Activated CD8-positive, alpha-beta memory T cell treated with anti-CD3 and anti-CD28 coated beads for 4 hours (primary cell): ENCODE measurements around the gene FAM234A.

Source experiments
- DNase-seq, 2 donors: peaks; one replicate each; pipeline ENCODE4 v3.0.0-alpha.2; 2020; ENCODE audit warnings: low read depth in 2 of 2

FAM234A gene

DNA sequence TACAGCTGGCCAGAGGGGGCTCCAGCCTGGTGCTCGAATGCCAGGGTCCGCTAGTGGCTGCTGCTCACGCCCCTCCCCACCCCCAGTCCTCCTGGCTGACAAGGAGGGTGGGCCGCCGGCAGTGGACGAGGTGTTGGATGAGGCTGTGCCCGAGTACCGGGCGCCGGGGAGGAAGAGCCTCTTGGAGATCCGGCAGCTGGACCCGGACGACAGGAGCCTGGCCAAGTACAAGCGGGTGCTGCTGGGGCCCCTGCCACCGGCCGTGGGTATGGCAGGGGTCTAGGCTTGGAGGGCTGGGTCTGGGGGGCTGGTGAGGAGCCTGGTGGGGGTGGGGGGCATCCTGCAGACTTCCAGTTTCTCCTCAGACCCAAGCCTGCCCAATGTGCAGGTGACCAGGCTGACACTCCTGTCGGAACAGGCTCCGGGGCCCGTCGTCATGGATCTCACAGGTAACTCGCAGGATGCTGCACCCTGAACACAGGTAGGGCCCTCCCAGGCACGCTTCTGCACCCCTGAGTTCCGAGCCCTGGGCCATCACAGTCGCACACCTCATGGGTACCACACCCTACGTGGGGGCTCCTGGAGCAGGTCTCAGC lies 47.1 kb downstream of the FAM234A start:
- DNase-seq, result no peak

DNA sequence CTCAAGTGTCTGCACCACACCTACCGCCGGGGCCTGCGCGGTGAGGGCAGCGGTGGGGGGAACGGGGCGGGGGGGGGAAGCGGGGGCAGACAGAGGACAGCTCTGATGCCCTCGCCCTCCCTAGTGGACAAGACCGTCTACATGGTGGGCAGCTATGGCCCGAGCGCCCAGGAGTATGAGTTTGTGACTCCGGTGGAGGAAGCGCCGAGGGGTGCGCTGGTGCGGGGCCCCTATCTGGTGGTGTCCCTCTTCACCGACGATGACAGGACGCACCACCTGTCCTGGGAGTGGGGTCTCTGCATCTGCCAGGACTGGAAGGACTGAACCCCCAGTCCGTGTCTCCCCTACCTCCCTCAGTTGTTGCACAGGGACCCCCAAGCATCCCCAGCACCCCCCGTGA lies 47.9 kb downstream of the FAM234A start:
- no peak for DNase-seq

DNA sequence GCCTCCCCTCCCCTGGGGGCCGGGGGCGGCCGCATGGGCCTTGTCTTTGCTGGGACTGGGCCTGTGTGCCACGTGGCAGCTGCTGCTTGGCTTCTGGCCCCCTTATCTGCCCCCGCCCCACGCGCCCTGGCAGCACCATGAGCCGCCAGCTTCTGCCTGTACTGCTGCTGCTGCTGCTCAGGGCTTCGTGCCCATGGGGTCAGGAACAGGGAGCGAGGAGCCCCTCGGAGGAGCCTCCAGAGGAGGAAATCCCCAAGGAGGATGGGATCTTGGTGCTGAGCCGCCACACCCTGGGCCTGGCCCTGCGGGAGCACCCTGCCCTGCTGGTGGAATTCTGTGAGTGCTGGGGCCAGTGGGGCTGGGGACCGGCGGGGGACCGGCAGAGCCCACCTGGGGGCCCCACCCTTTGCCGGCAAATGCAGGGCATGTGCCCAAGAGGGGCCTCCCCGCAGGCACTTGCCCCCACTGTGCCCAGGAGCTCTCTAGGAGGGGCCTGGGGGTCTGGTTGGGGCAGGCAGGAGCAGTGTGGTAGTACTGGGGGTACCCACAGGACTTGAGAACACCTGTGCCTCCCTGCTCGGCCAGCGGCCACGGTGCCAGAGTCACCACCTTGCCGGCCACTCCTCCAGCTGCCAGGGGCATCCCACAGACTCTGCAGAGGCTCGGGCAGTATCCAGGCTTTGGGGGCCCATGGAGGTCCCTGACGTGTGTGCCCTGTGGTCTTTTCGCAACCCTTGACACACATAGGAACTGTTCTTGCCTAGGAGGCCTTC lies 48.6 kb downstream of the FAM234A start, which contains the start of gene PDIA2:
TSS of gene PDIA2 (plus strand) at position 132 of the 773 bp plus-strand sequence. CDS start at position 138, 6 bp downstream.
- no peak for DNase-seq

DNA sequence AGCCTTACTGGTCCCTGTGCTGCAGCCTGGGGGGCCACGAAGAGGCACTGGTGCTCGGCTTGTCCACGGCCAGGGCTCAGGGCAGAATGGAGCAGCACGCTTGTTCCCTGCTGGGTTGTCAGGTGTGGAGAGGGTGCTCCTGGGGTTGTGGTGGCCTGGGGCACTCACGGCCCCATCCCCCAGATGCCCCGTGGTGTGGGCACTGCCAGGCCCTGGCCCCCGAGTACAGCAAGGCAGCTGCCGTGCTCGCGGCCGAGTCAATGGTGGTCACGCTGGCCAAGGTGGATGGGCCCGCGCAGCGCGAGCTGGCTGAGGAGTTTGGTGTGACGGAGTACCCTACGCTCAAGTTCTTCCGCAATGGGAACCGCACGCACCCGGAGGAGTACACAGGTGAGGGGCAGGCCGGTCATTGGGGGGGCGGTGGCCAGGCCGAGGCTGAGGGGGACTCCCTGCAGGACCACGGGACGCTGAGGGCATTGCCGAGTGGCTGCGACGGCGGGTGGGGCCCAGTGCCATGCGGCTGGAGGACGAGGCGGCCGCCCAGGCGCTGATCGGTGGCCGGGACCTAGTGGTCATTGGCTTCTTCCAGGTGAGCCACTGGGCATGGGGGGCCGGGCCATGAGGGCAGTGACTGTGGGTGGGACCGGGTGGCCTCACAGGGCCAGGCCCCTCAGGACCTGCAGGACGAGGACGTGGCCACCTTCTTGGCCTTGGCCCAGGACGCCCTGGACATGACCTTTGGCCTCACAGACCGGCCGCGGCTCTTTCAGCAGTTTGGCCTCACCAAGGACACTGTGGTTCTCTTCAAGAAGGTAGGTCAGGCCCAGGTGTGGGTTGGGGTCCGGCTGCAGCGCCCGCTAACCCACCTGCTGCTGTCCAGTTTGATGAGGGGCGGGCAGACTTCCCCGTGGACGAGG lies 49.8 kb downstream of the FAM234A start:
- no peak for DNase-seq

DNA sequence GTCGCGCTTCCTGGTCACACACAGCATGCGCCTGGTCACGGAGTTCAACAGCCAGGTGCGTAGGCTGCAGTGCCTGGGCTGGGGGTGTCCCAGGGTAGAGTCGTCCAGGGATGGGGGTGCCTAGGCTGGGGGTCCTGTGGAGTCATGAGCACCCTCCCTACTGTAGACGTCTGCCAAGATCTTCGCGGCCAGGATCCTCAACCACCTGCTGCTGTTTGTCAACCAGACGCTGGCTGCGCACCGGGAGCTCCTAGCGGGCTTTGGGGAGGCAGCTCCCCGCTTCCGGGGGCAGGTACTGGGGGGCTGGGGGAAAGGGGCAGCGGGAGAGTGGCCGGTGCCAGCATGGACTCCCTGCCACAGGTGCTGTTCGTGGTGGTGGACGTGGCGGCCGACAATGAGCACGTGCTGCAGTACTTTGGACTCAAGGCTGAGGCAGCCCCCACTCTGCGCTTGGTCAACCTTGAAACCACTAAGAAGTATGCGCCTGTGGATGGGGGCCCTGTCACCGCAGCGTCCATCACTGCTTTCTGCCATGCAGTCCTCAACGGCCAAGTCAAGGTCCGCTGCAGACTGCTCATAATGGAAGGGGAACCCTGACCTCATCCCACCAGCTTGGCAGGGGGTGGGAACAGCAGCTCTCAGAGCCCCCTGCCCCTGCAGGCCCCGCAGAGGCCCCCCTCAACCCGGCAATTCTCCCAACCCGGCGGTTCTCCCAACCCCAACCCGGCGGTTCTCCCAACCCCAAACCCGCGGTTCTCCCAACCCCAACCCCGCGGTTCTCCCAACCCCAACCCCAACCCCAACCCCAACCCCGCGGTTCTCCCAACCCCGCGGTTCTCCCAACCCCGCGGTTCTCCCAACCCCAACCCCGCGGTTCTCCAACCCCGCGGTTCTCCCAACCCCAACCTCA lies 50.8 kb downstream of the FAM234A start:
- no peak for DNase-seq

DNA sequence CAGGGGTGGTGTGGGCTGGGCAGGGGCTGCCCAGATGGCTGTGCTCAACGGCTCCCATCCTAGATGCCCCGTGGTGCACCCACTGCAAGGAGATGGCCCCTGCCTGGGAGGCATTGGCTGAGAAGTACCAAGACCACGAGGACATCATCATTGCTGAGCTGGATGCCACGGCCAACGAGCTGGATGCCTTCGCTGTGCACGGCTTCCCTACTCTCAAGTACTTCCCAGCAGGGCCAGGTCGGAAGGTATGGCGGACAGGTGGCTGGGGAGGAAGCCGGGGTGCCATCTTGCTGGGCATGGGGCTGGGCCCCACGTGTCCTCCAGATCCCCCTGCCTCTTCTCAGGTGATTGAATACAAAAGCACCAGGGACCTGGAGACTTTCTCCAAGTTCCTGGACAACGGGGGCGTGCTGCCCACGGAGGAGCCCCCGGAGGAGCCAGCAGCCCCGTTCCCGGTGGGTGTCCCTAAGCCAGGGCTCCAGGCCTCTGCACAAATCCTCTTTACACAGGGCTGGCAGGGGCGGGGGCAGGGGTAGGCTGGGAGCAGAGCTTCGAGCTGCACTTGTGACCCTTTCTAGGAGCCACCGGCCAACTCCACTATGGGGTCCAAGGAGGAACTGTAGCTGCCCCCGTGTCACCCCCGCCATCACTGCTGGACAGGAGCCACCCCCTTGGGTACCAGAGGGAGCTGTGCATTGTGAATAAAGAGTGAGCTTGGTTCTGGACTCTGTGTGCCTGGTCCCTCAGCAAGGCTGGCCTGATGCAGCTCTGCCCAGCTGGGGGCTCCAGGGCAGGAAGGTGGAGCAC lies 52.1 kb downstream of the FAM234A start:
- no peak for DNase-seq

DNA sequence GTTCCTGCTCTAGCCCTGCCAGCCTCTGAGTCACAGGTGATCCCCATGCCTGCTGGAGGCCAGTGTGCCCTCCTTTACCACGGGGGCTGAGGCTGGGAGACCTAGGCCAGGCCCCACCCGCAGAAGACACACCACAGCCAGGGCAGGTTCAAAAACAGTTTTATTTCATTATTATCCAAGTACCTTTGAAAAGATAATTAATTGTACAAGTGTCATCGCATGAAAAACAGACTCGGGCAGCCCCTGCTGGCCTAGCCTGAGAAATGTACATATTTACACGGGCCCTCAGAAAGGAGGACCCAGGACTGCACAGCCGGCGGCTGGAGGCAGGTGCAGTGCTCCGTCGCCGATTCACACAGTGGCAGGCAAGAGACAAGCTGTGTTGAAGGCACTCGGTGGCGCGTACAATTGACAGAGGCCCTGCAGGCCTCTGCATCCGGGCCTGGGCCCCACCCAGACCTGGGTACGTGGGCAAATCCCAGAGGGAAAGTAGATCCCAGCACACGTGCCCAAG lies 52.7 kb downstream of the FAM234A start:
- no peak for DNase-seq

DNA sequence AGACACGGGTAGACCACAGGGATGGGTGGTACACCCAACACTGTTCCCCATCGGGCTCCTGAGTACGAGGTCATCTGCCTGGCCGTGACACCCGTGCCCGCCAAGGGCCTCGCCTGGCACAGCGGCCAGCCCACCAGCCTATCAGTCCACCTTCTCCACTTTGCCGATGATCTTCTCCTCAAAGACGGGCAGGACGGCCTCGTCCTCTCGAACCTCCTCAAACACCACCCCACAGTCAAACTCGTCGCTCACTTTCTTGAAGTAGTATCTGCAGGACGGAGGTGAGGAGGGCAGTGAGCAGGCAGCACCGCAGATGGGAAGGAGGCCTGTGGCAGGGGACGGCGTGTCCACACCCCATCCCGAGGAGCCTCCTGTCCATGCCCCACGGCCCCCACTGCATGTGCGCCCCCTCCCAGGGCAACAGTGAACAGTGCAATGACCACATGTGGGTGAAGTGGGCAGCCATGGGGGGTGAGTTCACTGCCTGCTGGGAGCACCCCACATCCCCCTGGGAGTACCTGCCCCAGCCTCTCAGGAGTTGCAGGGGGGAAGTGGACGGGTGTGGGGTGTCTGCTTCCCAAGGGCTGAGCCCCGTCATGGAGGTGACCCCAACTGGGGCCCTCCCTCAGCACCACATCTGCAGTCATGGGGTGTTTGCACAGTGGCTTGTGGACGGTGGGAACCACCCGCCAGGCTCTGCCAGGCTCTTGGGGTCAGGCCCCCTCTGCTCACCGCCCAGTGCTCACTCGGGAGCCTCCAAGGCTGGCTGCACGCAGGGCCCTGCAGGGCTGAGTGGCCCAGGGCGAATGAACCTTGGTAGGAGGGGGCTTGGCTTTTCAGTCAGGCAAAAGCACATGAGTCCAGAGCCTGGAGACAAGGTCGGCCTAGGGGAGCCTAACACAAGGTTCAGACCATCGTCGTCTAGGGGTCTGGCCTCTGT lies 53.6 kb downstream of the FAM234A start:
- no peak for DNase-seq

DNA sequence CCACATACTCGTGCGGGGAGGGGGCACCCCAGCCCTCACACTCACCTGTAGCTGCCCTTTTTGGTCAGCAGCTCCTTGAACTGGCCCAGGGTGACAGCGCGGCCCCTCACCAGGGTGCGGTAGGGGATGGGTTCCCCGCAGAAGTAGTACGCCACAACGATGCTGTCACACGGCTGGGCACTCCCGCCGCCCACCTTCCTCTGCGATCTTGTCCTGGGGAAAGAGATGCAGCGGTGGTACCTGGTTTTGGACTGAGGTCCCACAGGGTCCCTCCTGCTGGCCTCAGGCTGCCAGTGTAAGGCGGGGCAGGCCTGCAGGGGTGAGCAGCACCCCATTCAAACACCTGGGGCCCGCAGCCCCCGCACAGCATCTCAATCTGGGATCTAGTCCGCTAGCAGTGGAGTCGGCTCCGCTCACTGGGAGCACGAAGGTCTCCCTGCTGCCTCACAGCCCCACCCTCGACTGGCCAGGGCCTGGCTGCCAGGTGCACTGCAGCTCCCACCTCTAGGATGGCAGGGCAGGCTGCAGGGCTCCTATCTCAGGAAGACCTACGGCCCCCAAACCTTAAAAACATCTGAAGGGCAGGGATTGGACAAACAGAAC lies 54.9 kb downstream of the FAM234A start:
- no peak for DNase-seq

DNA sequence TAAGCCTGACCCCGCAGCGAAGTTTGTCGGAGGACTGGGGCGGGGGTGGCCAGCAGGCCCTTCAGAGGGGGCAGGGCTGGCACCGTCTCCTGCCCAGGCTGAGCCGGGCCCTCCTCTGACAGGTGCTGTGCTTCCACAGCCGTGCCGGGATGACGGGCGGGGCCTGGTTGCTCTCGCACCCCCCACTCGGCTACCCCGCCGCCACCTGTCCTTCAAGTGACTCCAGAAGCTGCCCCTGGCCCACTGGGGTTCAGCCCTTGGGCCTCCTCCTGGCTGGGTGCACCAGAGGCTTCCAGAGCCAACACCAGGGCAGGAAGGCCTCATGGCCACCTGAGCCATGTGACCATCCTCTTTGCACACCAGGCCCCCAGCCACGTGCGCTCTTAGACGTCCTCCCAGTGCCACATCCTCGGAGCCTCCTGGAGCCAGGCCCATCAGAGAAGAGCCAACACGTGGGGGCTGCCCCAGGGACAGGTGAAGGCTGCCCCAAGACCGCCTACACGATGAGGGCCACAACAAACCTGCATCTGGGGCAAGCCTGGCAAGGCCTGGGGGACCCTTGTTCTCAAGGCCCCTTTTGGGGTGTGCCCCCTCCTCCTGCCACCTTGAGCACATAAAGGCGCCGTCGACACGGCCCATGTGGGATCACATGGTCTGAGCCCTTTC lies 55.5 kb downstream of the FAM234A start:
- DNase-seq, result no peak

DNA sequence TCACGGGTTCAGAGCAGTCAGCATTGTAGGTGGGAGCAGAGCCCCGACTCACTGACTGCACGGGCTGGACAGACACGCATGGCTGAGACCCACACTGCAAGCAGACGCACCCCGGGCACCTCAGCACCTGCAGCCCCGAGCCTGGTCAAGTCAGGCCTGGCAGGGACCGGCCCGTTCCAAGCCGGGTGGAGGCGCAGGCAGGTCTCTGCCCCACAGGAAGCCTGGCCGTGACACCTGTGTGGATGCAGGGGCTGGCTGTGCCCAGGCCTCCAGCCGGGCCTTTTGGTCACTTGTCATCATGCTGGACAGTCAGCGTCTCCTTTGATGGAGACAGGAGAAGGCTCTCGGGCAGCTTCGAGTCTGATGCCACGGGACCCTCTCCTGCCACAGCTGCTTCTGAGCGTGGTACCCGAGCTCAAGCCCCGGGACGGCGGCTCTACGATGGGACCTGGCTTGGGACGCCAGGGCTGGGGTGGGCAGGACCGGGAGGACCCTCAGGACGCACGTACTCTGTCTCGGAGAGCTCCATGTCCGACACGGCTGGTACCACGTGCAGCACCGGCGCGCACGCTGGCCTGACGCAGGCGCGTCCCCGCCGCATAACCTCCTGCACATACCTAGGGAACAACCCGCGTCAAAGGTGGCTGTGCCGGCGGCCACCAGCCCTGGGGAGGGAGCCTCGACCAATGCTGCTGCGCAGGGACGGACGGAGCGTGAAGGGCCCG lies 56.2 kb downstream of the FAM234A start:
- DNase-seq, result no peak

DNA sequence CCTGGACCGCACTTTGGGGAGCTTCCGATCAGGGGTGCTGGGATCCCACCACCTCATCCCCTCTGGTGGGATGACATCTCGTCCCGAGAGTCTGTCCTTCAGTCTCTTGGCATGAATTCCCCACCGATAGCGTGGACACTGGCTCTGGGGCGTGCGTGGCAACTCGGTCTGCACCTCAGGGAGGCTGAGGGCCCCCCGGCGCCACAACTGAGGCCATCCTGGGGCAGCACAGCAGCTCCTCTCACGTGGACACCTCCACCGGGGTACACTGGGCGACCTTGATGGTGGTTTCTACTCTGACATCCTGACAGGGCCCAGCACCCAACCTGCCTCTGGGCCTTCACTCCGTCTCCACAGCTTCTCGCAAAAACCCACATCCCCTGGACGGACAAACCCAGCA lies 56.9 kb downstream of the FAM234A start:
- DNase-seq, result no peak

DNA sequence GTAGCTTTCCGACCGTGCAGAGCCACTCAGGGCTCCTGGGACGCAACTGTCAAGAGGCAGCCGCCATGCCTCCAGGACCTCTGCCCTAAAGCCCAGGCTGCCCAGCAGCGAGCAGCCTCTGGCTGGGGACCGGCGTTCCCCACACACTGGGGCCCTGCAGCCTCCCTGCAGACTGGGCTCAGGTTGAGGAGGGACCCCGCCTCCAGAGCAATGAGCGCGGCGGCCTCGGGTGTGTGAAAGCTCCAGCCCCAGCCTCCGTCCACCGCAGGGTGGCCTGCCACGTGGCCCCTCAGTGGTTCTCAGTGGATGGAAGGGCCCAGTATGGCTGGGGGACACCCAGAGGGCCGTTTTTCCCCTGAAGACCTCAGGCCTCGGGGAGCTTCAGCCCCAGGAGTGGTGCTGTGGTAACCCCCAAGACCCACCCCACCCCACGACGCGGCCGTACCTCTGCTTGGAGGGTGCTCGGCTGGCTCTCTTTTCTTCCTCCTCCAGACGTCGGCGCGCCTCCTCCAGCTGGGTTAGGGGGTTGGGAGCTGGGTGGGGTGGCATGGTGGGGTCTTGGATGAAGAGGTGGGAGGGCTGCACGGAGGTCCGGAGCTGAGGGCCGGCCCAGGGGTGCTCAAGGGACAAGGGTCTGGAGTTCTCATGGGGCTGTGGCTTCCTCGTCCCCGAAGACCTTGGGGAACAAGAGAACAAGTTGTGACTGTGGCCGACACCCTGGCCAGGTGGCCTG lies 58.6 kb downstream of the FAM234A start:
- DNase-seq, result no peak

DNA sequence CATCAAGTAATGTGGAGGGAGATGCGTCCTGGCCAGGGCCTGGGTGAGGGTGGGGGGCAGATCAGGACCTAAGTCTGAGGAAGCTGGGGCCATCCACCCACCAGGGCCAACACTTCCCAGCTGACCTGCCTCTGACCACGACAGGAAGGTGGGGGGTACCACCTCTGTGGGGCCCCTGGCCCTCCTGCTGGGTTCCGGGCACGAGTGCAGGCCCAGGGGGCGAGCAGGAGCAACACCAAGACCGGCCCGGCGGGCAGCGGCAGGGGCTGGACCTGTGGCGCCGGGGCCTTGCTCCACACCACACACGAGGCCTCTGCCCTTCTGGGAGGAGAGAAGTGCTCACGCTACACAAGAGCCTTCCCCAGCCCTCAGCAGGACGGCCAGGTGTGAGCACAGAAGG lies 61.7 kb downstream of the FAM234A start:
- DNase-seq, result no peak

DNA sequence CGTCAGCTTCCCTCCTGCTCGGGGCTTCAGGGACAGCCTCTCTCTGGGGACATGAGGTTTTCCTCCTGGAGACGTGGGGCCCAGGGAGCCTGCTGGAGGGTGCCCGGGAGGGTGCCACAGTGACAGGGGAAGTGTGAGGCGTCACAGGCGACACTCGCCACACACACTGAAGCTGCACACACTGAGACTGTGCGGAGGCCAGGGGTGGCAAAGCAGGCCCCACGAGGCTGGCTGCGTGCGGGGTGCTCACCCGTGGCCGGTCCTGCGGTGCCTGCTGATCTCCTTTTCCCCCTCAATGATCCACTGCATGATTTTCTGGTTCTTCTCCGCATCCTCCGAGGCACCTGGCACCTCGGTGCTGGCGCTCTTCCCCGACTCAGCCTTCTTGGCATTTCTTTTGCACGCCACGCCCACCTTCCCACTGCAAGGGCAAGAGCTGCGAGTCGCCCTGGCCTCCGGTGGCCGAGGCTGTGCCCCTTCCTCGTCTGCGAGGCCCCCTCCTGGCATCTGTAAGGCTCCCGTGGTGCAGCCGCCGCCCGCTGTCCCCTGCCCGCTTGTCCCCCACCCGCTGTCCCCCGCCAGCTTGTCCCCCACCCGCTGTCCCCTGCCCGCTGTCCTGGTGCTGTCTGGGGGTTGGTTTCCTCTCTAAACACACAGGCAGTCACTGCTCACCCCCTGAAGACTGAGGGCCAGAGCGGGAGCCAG lies 62.3 kb downstream of the FAM234A start:
- no peak for DNase-seq

DNA sequence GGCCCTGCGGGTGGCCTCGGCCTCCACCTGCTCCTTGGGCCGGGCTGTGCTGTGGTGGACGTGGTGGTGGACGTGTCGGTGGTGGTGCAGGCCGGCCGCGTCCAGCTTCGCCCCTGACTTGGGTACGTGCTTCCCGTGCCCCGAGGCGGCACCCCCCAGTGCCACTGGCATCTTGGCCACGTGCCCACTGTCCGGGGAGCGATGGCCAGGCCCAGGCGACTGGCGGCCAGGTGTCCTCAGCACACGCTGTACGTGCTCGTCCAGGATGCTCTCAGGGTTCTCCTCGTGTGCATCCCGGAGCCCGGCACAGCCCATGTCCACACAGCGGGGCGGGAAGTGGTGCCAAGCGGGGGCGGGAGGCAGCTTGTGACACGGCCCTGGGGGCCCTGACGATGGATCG lies 63.2 kb downstream of the FAM234A start:
- no peak for DNase-seq
